SJCRH30 (cell line): ENCODE measurements around the gene PIGQ. TPM values are rescaled to one million over a fixed set of nuclear protein-coding genes. Genes with fewer than 3 reads are reported as not detected.

Source experiments
- DNase-seq, 2 experiments: peaks; one replicate each; pipeline ENCODE4 v3.0.0-alpha.2; 2015 to 2020
- H3K27ac ChIP-seq: fragments of 250-450 bp; sonication (Bioruptor Pico); 2 replicates; pipeline ENCODE4 v1.5.1; 2020; ENCODE audit warnings: mild to moderate bottlenecking, moderate library complexity
- H3K27me3 ChIP-seq: fragments of 250-450 bp; sonication (Bioruptor Pico); 2 replicates; pipeline ENCODE4 v1.5.1; 2020; ENCODE audit warnings: mild to moderate bottlenecking, moderate library complexity
- H3K36me3 ChIP-seq: fragments of 250-450 bp; sonication (Bioruptor Pico); 2 replicates; pipeline ENCODE4 v1.5.1; 2020; ENCODE audit warnings: mild to moderate bottlenecking, moderate library complexity
- H3K4me1 ChIP-seq: fragments of 250-450 bp; sonication (Bioruptor Pico); 2 replicates; pipeline ENCODE4 v1.5.1; 2020; ENCODE audit warnings: mild to moderate bottlenecking, moderate library complexity
- H3K4me3 ChIP-seq: fragments of 250-450 bp; sonication (Bioruptor Pico); 2 replicates; pipeline ENCODE4 v1.5.1; 2020; ENCODE audit warnings: mild to moderate bottlenecking, moderate library complexity
- H3K9me3 ChIP-seq: fragments of 250-450 bp; sonication (Bioruptor Pico); replicated peaks from 2 replicates; pipeline ENCODE4 v1.5.1; 2020; ENCODE audit warnings: mild to moderate bottlenecking, moderate library complexity
- total RNA-seq: library from RNA; depleted of rRNA; stranded (reverse); fragments of >200 nt; shearing (Covaris generic); gene quantifications from 2 replicates; pipeline ENCODE4 v1.2.3, GENCODE V29; 2014

The PIGQ gene
- total RNA-seq, 1 experiment from 2014 or later, result 24.4 TPM

- H3K9me3 ChIP-seq, result no peaks in the 10 kb centered on the region
- no peak for DNase-seq
- H3K27ac ChIP-seq, result no peak overlapping the region
- H3K4me3 ChIP-seq, result no peak overlapping the region
- peaks cover 9% of the 10 kb centered on the region for H3K36me3 ChIP-seq
- H3K27me3 ChIP-seq, result peaks cover 31% of the 10 kb centered on the region
- H3K4me1 ChIP-seq, result no peaks in the 10 kb centered on the region; the same call in 1 of the 2 replicates
These were observed 13.1 kb upstream of the PIGQ start for GRCh38 chr16:556474-557173.

DNA sequence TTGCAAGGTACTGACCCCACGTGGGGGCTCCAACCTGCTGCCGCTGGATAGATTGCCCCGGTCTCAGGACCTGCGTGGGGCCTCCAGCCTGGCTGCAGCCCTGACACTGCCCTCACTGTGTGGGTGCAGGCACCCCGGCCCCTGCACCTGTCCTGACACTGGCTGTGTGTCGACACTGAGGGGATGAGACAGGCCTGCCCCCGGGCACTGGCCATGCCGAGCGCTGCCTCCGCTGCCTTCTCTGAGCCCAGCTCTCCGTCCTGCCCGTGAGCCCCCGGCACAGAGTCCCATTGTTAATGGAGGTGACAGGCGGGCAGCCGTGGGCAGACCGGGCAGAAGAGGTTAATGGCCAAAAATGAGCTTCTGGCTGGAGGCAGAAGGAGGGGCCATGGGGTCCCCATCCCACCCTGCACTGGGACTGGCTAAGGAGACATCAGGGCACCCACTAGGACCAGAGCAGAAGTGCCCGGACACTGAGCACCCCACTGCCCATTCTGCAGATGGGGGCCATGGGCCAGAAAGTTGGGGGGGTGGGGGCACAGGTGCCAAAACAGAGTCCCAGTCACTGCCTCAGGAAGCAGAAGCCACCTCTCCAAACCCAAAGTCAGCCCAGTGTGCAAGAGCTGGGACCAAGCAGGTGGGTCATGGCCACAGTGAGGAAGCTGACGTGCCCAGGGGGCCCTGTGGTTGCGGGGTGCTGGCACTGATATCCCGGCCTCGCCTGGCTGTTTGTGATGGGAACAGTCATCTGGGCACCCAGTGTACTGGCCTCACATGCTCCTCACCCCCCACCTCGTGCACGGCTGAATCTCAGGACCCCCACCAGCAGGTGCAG, 12.1 kb upstream of the PIGQ start:
- Histone ChIP-seq H3K9me3 (no peaks in the 10 kb centered on the region), H3K27me3 (peaks cover 39% of the 10 kb centered on the region), H3K4me3 (no peak overlapping the region), H3K4me1 (no peaks in the 10 kb centered on the region; the same call in 1 of the 2 replicates), H3K36me3 (no peaks in the 10 kb centered on the region), H3K27ac (no peak overlapping the region)
- DNase-seq, result no peak

GRCh38 chr16:558298-559020, 11.3 kb upstream of the PIGQ start:
- Histone ChIP-seq H3K27ac (no peak overlapping the region), H3K9me3 (no peaks in the 10 kb centered on the region)

GRCh38 chr16:559021-559380, 10.8 kb upstream of the PIGQ start:
- Histone ChIP-seq H3K4me1 (peaks cover 5% of the 10 kb centered on the region; the same call in 1 of the 2 replicates), H3K27me3 (peaks cover 48% of the 10 kb centered on the region), H3K4me3 (no peak overlapping the region), H3K9me3 (no peaks in the 10 kb centered on the region), H3K27ac (no peak overlapping the region), H3K36me3 (no peaks in the 10 kb centered on the region)
- no peak for DNase-seq

More at GRCh38 chr16:558298-559020, 11.3 kb upstream of the PIGQ start:
- Histone ChIP-seq H3K27me3 (peaks cover 44% of the 10 kb centered on the region), H3K36me3 (no peaks in the 10 kb centered on the region), H3K4me3 (no peak overlapping the region), H3K4me1 (peaks cover 2% of the 10 kb centered on the region; the same call in 1 of the 2 replicates)
- DNase-seq, result no peak

DNA sequence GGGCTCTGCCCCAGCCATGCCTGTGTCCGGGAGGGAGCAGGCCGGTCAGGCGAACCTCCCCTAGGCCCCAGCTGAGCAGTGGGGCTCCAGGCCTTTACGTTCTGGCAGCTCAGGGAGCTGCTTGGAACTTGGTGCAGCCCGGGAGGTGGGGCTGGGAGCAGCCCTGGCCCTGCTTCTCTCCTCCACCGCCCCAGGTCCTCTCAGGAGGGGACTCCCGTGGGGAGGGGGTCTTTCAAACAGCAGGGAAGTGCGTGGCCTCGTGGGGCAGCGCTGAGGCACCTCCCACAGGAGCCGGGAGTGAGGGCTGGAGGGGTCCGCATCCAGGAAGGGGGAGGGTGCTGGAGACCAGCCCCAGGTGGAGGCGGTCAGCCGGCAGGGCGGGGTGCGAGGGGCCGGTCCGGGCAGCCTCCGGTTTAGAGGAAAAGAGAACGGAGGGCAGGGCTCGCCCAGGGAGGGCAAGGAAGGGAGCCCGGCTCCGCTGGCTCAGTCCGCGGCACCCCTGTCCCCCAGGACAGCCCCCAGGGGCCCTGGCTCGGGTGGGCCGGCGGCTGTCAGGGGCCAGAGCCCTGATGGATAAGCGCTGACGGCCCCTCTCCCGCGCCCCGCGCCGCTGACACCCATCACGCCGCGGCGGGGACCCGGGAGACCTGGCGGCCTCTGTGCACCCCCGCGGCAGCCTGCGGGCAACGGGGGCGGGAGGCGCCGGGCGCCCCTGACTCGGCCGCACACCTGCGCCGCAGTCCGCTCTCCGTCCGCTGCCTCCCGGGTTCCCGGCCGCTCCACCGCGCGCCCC, 10.2 kb upstream of the PIGQ start:
- H3K27me3 ChIP-seq, result peaks cover 51% of the 10 kb centered on the region
- no peak overlapping the region for H3K27ac ChIP-seq
- H3K9me3 ChIP-seq, result no peaks in the 10 kb centered on the region
- H3K4me3 ChIP-seq, result no peak overlapping the region
- H3K36me3 ChIP-seq, result no peaks in the 10 kb centered on the region
- peaks cover 6% of the 10 kb centered on the region for H3K4me1 ChIP-seq
- DNase-seq, result no peak

DNA sequence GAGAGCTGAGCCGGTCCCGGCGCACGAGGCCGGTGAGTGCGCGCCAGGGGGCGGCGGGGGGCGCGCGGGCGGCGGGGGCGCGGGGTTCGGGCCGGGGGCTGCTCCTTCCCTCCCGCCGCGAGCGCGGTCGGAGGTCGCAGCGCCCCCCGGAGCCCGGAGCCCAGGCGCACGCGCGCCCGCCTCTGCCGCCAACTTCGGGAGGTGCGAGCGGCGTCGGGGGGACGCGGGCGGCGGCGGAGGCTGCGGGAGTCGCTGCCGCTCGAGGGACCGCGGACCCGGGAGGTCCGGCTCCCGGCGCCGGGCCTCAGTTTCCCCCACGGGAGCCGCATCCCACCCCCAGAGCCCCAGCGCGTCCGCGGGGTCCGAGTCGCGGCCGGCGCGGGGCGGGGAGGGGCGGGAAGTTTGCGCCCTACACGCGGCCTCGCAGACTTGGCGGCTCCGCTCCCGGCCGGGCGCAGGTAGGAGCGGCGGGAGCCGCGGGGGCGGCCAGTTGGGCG, 9.5 kb upstream of the PIGQ start, which contains the start of gene PRR35:
TSS of gene PRR35 (plus strand) at position 191 of the 497 bp plus-strand sequence. CDS start 2,901 bp downstream, outside the sequence.
- Histone ChIP-seq H3K36me3 (no peaks in the 10 kb centered on the region), H3K4me3 (no peak within 1 kb of the TSS), H3K27me3 (peaks cover 57% of the 10 kb centered on the region), H3K27ac (no peak within 1 kb of the TSS), H3K4me1 (peaks cover 13% of the 10 kb centered on the region), H3K9me3 (no peaks in the 10 kb centered on the region)
- no peak for DNase-seq

DNA sequence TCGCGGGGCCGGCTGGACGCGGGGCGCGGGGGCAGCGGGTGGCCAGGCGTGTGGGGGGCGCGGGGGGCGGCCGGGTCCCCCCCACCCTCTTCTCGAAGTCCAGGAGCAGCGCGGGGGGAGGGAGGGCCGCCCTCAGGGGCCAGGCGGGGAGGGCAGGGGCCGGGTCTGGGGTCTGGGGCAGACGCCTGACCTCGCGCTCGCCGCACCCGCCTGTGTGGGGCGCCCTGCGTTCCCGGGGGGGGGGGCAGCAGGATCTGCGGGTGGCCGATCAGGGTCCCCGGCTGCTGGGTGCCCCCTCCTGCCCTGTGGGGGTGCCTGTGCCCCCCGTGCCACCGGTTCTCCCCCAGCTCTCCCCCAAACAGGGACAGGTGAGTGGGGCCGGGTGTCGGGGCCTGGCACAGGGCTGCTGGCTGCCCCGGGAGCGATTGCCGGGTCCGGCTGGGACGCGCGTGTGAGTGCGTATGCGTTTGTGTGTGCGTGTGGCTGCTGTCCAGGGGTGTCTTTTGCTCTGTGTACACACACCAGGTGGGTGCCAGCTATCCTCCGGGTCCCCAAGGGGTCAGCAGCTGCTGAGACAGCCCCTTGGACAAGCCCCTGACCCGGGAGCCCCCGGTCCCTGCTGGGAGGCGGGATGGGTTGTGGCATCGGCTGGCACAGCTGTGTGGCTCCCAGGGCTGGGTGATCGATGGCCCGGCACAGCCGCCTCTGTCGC, 8.9 kb upstream of the PIGQ start:
- H3K27me3 ChIP-seq, result peaks cover 61% of the 10 kb centered on the region
- DNase-seq, result no peak
- no peaks in the 10 kb centered on the region for H3K9me3 ChIP-seq
- H3K36me3 ChIP-seq, result no peaks in the 10 kb centered on the region
- peaks cover 18% of the 10 kb centered on the region for H3K4me1 ChIP-seq
- no peak overlapping the region for H3K27ac ChIP-seq
- H3K4me3 ChIP-seq, result no peak overlapping the region

DNA sequence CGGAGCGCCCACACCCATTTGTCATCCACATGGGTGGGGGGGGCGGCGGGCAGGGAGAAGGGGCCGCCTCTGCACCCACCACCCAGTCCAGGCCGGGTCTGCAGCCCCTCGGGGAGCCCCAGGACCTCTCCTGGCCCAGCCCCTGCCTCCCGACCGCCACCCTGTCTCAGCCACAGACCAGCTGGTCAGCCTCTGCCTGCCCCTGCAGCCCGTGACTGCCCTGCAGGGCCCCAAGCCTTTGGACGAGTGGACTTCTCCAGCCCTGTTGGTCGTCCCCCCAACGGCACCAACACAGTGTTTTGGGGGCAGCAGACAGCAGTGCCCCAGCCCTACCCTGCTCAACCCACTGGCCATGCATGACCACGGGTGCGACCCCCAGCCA, 8.4 kb upstream of the PIGQ start:
- DNase-seq, result no peak
- H3K9me3 ChIP-seq, result no peaks in the 10 kb centered on the region
- no peaks in the 10 kb centered on the region for H3K36me3 ChIP-seq
- peaks cover 23% of the 10 kb centered on the region for H3K4me1 ChIP-seq
- no peak overlapping the region for H3K27ac ChIP-seq
- no peak overlapping the region for H3K4me3 ChIP-seq
- H3K27me3 ChIP-seq, result peaks cover 65% of the 10 kb centered on the region

- no peaks in the 10 kb centered on the region for H3K9me3 ChIP-seq
- H3K36me3 ChIP-seq, result no peaks in the 10 kb centered on the region
- H3K27me3 ChIP-seq, result peaks cover 65% of the 10 kb centered on the region
- H3K4me1 ChIP-seq, result peaks cover 29% of the 10 kb centered on the region
- no peak for DNase-seq
- H3K27ac ChIP-seq, result no peak overlapping the region
- no peak overlapping the region for H3K4me3 ChIP-seq
These were observed 7.5 kb upstream of the PIGQ start for GRCh38 chr16:561957-562938.

DNA sequence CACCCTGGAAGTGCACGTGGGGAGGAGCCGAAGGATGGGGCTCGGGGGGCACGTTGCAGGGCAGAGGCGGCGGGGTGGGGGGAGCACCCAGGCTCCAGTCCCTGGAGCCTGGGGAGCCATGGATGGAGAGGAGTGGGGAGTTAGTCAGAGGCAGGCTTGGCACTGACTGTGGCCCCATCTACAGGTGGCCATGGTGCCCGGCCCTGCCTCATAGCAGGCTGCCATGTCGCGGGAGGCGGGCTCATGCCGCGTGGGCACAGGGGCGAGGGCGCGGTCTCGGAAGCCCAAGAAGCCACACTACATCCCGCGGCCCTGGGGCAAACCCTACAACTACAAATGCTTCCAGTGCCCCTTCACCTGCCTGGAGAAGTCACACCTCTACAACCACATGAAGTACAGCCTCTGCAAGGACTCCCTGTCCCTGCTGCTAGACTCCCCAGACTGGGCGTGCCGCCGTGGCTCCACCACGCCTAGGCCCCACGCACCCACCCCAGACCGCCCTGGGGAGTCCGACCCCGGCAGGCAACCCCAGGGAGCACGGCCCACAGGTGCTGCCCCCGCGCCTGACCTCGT, 6.6 kb upstream of the PIGQ start:
- H3K27ac ChIP-seq, result no peak overlapping the region
- no peaks in the 10 kb centered on the region for H3K36me3 ChIP-seq
- peaks cover 58% of the 10 kb centered on the region for H3K27me3 ChIP-seq
- H3K4me3 ChIP-seq, result no peak overlapping the region
- H3K4me1 ChIP-seq, result peaks cover 29% of the 10 kb centered on the region
- no peak for DNase-seq
- H3K9me3 ChIP-seq, result no peaks in the 10 kb centered on the region

GRCh38 chr16:564690-565418, 4.9 kb upstream of the PIGQ start:
- H3K4me3 ChIP-seq, result peak overlapping the region; percentile 9; the same call in 1 of the 2 replicates
- H3K9me3 ChIP-seq, result no peaks in the 10 kb centered on the region
- no peaks in the 10 kb centered on the region for H3K36me3 ChIP-seq
- H3K4me1 ChIP-seq, result peaks cover 34% of the 10 kb centered on the region
- DNase-seq, result peak in 1 of 2 experiments; percentile 40
- H3K27ac ChIP-seq, result no peak overlapping the region
- H3K27me3 ChIP-seq, result peaks cover 43% of the 10 kb centered on the region
